ENCODE data around the gene SH3RF2.
"Not testable (repeated sequence)": the region's sequence is repeated elsewhere in the genome, so short reads cannot be mapped to it uniquely, and the experiment has no call there.

Gene SH3RF2

GRCh38 chr5:145980718-145981117 lies 44.3 kb downstream of the SH3RF2 start:
- no peak for DNase-seq

GRCh38 chr5:145981589-145982571 lies 45.5 kb downstream of the SH3RF2 start:
- DNase-seq: no peak

GRCh38 chr5:145982572-145983318 lies 46.4 kb downstream of the SH3RF2 start:
- DNase-seq: no peak

GRCh38 chr5:145983446-145983845 lies 47.1 kb downstream of the SH3RF2 start:
- no peak for DNase-seq

- no peak for DNase-seq
Measured at GRCh38 chr5:145984072-145984471, 47.7 kb downstream of the SH3RF2 start.

GRCh38 chr5:145987856-145988255 lies 51.5 kb downstream of the SH3RF2 start:
- DNase-seq: no peak

GRCh38 chr5:145988993-145989392 lies 52.6 kb downstream of the SH3RF2 start:
- DNase-seq: no peak

- no peak for DNase-seq
Measured at GRCh38 chr5:145989428-145989827, 53.0 kb downstream of the SH3RF2 start.

- DNase-seq: no peak
Measured at GRCh38 chr5:145990170-145990569, 53.8 kb downstream of the SH3RF2 start.

GRCh38 chr5:145991044-145991575 lies 54.7 kb downstream of the SH3RF2 start:
- DNase-seq: no peak

- not testable (repeated sequence) for DNase-seq
Measured at GRCh38 chr5:145993538-145993937, 57.2 kb downstream of the SH3RF2 start.

- DNase-seq: no peak
Measured at GRCh38 chr5:145996135-145996534, 59.8 kb downstream of the SH3RF2 start.

- DNase-seq: peak; percentile 60
Measured at GRCh38 chr5:145999208-145999607, 62.8 kb downstream of the SH3RF2 start.

- no peak for DNase-seq
Measured at GRCh38 chr5:146000072-146000471, 63.7 kb downstream of the SH3RF2 start.

- DNase-seq: no peak
Measured at GRCh38 chr5:146001544-146002190, 65.3 kb downstream of the SH3RF2 start.

- DNase-seq: no peak
Measured at GRCh38 chr5:146002491-146002890, 66.1 kb downstream of the SH3RF2 start.

- no peak for DNase-seq
Measured at GRCh38 chr5:146003852-146004251, 67.5 kb downstream of the SH3RF2 start.

- DNase-seq: peak; percentile 6
Measured at GRCh38 chr5:146005264-146005663, 68.9 kb downstream of the SH3RF2 start.

GRCh38 chr5:146005723-146006122 lies 69.3 kb downstream of the SH3RF2 start:
- DNase-seq: no peak

GRCh38 chr5:146006470-146007190 lies 70.3 kb downstream of the SH3RF2 start:
- no peak for DNase-seq

- no peak for DNase-seq
Measured at GRCh38 chr5:146007270-146007669, 70.9 kb downstream of the SH3RF2 start.

- no peak for DNase-seq
Measured at GRCh38 chr5:146007989-146008388, 71.6 kb downstream of the SH3RF2 start.
